Osteocyte (in vitro differentiated cells): ENCODE results near the gene MPST. TPM values are rescaled to one million over a fixed set of nuclear protein-coding genes. Genes with fewer than 3 reads are reported as not detected.

Experiments used
- DNase-seq: peaks from one replicate; pipeline ENCODE4 v3.0.0; 2021; ENCODE audit warnings: mixed read lengths; ENCODE audit not compliant: unreplicated experiment; ENCODE audit errors: extremely low spot score
- H3K27ac Mint-ChIP-seq: one replicate; pipeline ENCODE4 v1.8.0; 2021; ENCODE audit warnings: mild to moderate bottlenecking, mixed read lengths; ENCODE audit not compliant: unreplicated experiment
- H3K27me3 Mint-ChIP-seq: one replicate; pipeline ENCODE4 v1.8.0; 2021; ENCODE audit warnings: mixed read lengths; ENCODE audit not compliant: unreplicated experiment
- H3K36me3 Mint-ChIP-seq: one replicate; pipeline ENCODE4 v1.8.0; 2021; ENCODE audit warnings: mixed read lengths; ENCODE audit not compliant: unreplicated experiment
- H3K4me1 Mint-ChIP-seq: one replicate; pipeline ENCODE4 v1.8.0; 2021; ENCODE audit warnings: mixed read lengths; ENCODE audit not compliant: unreplicated experiment
- H3K4me3 Mint-ChIP-seq: one replicate; pipeline ENCODE4 v1.8.0; 2021; ENCODE audit warnings: mild to moderate bottlenecking, moderate library complexity, mixed read lengths; ENCODE audit not compliant: unreplicated experiment
- H3K9me3 Mint-ChIP-seq: one replicate; pipeline ENCODE4 v1.8.0; 2021; ENCODE audit warnings: mixed read lengths; ENCODE audit not compliant: unreplicated experiment
- total RNA-seq: library from RNA; stranded (reverse); gene quantifications from 2 replicates; pipeline ENCODE4 v1.2.1, GENCODE V29; 2021
- TF ChIP-seq, protein P1 (sequence below): fragments of 200-600 bp; sonication (generic); IDR thresholded peaks from 2 replicates; pipeline ENCODE4 v1.5.0; 2021; ENCODE audit warnings: antibody characterized with exemption, mild to moderate bottlenecking, moderate library complexity

MPST gene
- total RNA-seq, 1 donor from 2014 or later, result 65.1 TPM

- TF ChIP-seq, protein P1, sequence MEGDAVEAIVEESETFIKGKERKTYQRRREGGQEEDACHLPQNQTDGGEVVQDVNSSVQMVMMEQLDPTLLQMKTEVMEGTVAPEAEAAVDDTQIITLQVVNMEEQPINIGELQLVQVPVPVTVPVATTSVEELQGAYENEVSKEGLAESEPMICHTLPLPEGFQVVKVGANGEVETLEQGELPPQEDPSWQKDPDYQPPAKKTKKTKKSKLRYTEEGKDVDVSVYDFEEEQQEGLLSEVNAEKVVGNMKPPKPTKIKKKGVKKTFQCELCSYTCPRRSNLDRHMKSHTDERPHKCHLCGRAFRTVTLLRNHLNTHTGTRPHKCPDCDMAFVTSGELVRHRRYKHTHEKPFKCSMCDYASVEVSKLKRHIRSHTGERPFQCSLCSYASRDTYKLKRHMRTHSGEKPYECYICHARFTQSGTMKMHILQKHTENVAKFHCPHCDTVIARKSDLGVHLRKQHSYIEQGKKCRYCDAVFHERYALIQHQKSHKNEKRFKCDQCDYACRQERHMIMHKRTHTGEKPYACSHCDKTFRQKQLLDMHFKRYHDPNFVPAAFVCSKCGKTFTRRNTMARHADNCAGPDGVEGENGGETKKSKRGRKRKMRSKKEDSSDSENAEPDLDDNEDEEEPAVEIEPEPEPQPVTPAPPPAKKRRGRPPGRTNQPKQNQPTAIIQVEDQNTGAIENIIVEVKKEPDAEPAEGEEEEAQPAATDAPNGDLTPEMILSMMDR, result no peak
- no peak for DNase-seq
- Mint-ChIP-seq H3K4me3 (no peak overlapping the region), H3K4me1 (no peaks in the 10 kb centered on the region), H3K27ac (no peak overlapping the region), H3K36me3 (peaks cover 2% of the 10 kb centered on the region), H3K9me3 (no peaks in the 10 kb centered on the region), H3K27me3 (peaks cover under 1% of the 10 kb centered on the region)
Observed at GRCh38 chr22:37062376-37062675, 42.8 kb downstream of the MPST start.

- TF ChIP-seq, protein P1, result no peak
- H3K27me3 Mint-ChIP-seq, result peaks cover 4% of the 10 kb centered on the region
- H3K4me1 Mint-ChIP-seq, result no peaks in the 10 kb centered on the region
- H3K36me3 Mint-ChIP-seq, result no peaks in the 10 kb centered on the region
- no peaks in the 10 kb centered on the region for H3K9me3 Mint-ChIP-seq
- no peak overlapping the region for H3K27ac Mint-ChIP-seq
- no peak overlapping the region for H3K4me3 Mint-ChIP-seq
- no peak for DNase-seq
Observed at GRCh38 chr22:37062702-37063381, 43.3 kb downstream of the MPST start.

- no peak overlapping the region for H3K27ac Mint-ChIP-seq
- no peak overlapping the region for H3K4me3 Mint-ChIP-seq
- H3K27me3 Mint-ChIP-seq, result peaks cover 13% of the 10 kb centered on the region
- H3K4me1 Mint-ChIP-seq, result no peaks in the 10 kb centered on the region
- no peak for DNase-seq
- H3K9me3 Mint-ChIP-seq, result no peaks in the 10 kb centered on the region
- H3K36me3 Mint-ChIP-seq, result no peaks in the 10 kb centered on the region
- TF ChIP-seq, protein P1, result no peak
Observed at GRCh38 chr22:37063431-37064420, 44.2 kb downstream of the MPST start.

- Mint-ChIP-seq H3K4me1 (no peaks in the 10 kb centered on the region), H3K36me3 (no peaks in the 10 kb centered on the region), H3K9me3 (no peaks in the 10 kb centered on the region), H3K27me3 (peaks cover 14% of the 10 kb centered on the region), H3K27ac (no peak overlapping the region), H3K4me3 (no peak overlapping the region)
- TF ChIP-seq, protein P1, result no peak
- no peak for DNase-seq
Observed at GRCh38 chr22:37064553-37064952, 45.0 kb downstream of the MPST start.

DNA sequence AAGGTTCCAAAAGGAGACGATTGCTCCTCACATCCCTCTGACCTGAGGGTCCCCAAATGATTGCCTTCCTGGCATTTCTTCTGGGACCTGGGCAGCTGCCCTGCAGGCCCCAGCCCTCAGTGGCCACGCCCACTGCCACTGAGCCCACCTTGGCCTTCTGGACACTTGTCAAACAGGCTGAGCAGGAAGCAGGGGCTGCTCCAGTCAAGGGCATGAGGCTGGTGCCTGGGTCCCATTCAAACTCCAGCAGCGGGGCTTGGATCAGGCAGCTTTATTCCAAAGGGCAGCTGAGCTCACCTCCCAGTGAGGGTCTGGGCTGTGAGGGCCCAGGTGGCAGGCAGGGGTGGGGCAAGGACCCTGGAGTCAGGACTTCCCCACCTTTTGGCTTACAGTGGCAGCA is 45.6 kb downstream of the MPST start:
- H3K36me3 Mint-ChIP-seq, result no peaks in the 10 kb centered on the region
- DNase-seq, result no peak
- H3K4me3 Mint-ChIP-seq, result no peak overlapping the region
- TF ChIP-seq, protein P1, result no peak
- no peak overlapping the region for H3K27ac Mint-ChIP-seq
- no peaks in the 10 kb centered on the region for H3K9me3 Mint-ChIP-seq
- no peaks in the 10 kb centered on the region for H3K4me1 Mint-ChIP-seq
- peaks cover 14% of the 10 kb centered on the region for H3K27me3 Mint-ChIP-seq
